ENCODE measurements around the gene EXOC6B.
A peak's percentile ranks its signal among the peaks of the same experiment; 100 is the strongest.
"Not testable (repeated sequence)": the region's sequence is repeated elsewhere in the genome, so short reads cannot be mapped to it uniquely, and the experiment has no call there.

EXOC6B gene

DNA sequence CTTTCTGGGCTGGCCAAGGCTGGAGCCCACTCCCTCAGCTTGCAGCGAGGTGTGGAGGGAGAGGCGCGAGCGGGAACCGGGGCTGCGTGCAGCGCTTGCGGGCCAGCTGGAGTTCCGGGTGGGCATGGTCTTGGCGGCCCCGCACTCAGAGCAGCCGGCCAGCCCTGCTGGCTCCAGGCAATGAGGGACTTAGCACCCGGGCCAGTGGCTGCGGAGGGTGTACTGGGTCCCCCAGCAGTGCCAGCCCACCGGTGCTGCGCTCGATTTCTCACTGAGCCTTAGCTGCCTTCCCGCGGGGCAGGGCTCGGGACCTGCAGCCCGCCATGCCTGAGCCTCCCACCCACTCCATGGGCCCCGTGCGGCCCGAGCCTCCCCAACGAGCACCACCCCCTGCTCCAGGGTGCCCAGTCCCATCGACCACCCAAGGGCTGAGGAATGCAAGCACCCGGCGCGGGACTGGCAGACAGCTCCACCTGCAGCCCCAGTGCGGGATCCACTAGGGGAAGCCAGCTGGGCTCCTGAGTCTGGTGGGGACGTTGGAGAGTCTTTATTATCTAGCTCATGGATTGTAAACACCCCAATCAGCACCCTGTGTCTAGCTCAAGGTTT, 404.0 kb downstream of the EXOC6B start:
- not testable (repeated sequence) for DNase-seq

GRCh38 chr2:72415781-72416475, 409.9 kb downstream of the EXOC6B start:
- DNase-seq = no peak

DNA sequence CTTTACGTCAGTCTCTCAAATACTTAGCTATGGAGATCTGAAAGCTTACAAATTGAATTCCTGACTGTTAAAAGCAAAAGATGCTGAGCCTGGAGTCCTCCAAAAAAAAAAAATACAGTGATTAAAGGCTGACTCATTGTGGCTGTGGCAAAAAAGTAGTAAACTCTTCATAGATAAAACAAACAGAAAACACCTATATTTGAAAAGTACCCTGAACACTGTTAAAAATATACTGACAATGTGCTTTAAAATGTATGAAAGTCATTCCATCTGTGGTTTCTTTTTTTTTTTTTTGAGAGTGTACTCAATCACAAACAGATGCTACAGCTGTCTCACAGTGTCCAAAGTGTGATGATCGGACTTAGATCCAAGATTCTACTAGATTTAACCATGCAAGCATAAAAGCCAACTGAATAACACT, 410.6 kb downstream of the EXOC6B start:
- no peak for DNase-seq

GRCh38 chr2:72414137-72414760, 411.6 kb downstream of the EXOC6B start:
- DNase-seq = no peak

DNA sequence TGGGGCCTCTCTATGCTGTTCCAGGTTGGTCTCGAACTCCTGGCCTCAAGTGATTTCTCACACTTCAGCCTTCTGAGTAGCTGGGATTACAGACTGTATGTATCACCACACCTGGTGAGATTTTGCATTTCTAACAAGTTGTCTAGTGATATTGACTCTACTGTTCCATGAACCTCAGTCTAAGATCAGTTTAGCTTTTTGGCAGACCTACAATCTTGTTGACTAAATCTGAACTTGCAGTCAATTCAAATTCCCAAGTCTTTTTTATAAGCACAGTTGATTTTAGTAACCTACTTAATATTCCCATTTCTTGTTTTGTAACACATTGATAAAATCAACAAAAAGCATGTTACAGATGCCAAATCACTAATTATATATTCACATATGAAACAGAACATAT, 412.1 kb downstream of the EXOC6B start:
- no peak for DNase-seq

- DNase-seq = no peak
These were observed 413.6 kb downstream of the EXOC6B start for GRCh38 chr2:72412214-72412613.

GRCh38 chr2:72399879-72400278, 426.0 kb downstream of the EXOC6B start:
- no peak for DNase-seq

DNA sequence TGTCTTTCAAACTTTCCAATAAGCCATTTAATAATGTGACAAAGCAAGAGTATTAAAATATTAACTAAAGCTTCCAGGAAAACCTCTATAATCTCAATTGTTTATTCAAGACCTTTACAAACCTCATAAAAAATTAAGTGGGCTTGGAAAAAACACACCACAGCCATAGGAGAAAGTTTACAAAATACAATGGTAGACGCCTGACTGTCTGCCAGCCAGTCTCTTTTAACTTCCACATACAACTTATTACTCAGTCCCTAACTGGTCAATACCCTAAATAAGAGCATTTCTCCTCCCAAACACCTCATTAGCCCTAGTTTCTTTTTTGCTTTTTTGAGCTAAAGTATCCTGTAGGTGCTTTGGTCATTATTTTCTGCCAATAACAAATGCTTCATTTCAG, 430.7 kb downstream of the EXOC6B start:
- DNase-seq = no peak

DNA sequence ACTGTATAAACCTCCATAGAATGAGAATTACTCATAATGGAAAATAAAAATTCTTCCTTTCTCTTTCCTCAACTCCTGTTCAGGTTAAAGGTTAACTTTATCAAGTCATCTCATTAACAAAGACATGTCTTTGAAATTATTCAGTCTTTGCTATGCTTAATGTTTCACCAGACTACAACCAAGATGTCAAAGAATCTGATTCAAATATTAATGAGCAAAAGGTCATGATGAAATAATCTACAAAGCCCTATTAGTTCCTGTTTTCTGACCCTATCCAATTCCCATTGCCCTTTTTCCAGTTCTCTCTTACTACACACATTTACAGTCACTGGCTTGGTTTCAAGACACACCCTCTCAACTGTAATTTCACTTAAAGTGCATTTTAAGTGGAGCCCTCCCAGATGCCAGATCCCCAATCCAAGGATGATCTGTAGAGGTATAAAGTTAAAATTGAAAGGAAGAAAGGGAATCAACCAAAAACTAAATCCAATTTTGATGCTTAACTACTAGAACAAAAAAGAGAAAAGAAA, 431.2 kb downstream of the EXOC6B start:
- DNase-seq = no peak

DNA sequence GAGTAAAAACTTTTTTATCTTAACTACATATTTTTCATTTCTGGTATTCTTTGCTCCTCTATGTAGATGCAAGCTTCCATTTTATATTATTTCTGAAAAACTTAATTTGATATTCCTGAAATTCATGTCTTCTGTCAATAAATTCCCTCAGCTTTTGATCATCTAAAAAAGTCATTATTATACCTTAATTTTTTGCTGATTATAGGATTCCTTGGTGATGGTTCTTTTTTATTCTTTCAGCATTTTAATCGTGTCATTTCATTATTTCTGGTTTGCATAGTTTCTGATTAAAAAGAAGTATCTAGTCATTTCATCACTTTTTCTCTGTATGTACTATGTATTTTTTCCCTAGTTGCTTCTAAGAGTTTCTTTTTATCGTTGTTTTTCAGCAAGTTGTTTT, 436.4 kb downstream of the EXOC6B start:
- DNase-seq = no peak

- no peak for DNase-seq
These were observed 437.6 kb downstream of the EXOC6B start for GRCh38 chr2:72388263-72388662.

DNA sequence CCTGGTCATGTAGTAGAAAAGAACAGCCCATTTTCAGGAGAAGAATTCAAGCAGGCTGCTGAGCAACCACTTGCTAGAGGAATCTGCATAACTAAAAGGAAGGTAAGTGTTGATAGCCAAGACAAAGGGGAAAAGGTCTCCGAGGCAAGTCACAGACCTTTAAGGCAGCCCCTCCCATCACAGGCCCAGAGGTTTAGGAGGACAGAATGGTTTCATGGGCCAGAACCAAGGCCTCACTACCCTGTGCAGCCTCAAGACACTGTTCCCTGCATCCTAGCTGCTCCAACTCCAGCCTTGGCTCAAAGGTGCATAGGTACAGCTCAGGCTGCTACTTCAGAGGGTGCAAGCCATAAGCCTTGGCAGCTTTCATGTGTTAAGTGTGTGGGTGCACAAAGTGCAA, 439.5 kb downstream of the EXOC6B start:
- no peak for DNase-seq

GRCh38 chr2:72378753-72379348, 447.0 kb downstream of the EXOC6B start:
- no peak for DNase-seq

GRCh38 chr2:72367530-72368225, 458.2 kb downstream of the EXOC6B start:
- no peak for DNase-seq

GRCh38 chr2:72363406-72363805, 462.4 kb downstream of the EXOC6B start:
- no peak for DNase-seq

GRCh38 chr2:72362733-72363132, 463.1 kb downstream of the EXOC6B start:
- peak; percentile 3 for DNase-seq

DNA sequence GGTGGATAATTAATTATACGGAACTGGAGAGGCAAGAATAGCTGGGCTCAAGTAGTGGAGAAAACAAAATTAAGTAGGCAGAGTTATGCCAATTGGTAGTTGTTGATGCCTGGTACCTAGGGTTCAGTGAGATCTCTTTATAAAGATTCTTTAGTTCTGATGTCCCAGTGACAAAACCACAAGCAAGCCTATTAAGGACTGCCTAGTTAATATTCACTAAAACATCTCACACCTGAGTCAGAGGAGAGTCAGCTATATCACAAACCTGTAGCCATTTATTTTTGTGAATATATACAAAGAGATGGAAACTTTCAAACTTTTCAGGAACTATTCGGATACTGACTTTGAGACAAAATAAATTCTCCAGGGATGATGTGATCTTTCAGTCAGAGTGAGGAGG, 464.3 kb downstream of the EXOC6B start:
- DNase-seq = no peak

- no peak for DNase-seq
These were observed 464.8 kb downstream of the EXOC6B start for GRCh38 chr2:72361042-72361441.

DNA sequence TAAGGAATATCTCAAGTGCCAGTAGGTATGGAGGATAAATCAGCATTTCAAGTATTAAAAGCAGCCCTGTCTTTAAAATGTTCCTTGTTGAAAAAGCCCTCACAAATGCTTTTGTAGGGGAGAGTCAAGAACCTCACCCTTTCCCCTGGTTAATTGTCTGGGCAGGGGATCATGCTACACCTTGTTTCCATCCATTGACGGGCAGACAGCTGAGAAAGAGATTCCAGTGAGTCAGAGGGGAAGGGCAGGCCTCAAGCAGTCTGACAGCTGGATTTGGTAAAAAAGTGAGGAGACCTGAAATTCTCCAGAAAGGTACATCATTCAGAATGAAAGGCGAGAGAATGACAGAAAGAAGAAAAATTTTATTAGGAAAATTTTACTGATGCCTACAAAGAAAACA, 475.0 kb downstream of the EXOC6B start:
- no peak for DNase-seq

DNA sequence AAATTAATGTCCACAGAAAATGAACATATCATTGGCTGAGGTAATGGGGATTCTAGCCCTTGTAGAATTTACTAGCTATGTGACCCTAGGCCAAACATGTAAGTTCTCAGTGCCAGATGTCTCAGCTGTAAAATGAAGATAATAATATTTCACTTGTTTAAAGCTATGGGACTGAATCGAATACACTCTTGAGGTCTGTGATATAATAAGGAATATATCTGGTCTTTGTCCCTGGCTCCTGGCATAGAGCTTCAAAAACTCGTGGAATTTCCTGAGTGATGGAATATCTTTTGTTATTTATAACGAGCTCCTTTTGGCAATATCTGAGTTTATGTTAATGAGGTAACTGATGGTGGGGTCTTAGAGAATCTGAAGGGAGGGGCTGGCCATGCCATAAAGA, 476.8 kb downstream of the EXOC6B start:
- DNase-seq = no peak

GRCh38 chr2:72347081-72347480, 478.8 kb downstream of the EXOC6B start:
- no peak for DNase-seq

DNA sequence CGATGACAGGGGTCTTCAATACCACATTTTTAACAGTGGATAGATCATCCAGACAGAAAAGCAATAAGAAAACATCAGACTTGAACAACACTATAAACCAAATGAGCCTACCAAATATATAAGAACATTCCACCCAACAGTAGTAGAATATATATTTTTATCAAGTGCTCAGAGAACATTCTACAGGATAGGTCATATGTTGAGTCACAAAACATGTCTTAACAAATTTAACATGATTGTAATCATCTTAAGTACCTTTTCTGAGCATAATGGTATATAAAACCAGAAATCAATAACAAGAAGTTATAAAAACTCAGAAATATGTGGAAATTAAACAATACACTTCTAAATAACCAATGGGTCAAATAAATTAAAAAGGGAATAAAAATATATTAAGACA, 484.2 kb downstream of the EXOC6B start:
- no peak for DNase-seq

DNA sequence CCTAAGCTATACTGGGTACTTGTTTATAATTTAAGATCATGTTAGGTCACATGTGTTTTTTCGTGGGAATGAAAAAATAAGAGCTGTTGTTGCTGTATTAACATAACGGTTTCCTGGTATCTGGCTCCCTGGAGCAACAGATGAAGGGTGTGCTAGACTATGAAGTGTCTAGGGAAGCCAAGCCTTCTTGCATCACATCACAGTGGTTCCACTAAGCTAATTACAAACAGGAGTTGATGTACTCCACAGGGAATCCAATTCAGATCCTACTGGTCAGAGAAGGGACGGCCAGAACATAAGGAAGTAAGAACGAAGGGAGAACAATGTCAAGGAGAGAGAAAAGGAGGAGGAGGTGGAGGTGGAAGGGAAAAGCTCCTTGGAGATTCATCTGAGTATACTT, 485.2 kb downstream of the EXOC6B start:
- no peak for DNase-seq
